ENCODE data around the gene P2RY12.

Gene P2RY12

DNA sequence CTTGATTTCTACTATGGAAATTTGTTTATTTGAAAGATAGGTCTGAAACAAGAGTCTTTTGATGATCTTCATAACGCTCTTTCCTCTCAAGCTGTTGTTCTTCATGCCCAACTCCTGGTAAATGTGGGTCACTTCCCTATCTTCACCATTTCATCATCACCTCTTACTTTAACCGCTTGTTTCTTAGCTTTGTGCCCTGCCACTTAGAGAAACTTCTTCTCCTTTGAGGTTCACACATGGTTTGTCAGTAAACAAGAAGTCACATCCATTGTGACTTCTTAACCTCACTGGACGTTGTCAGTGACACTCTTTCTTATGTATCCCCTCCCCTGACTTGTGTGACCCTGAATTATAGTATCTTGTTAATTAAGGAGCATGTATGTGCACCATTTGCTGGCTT is 38.3 kb downstream of the P2RY12 start:
- no peak for DNase-seq (ENCODE audit: low spot score)

DNA sequence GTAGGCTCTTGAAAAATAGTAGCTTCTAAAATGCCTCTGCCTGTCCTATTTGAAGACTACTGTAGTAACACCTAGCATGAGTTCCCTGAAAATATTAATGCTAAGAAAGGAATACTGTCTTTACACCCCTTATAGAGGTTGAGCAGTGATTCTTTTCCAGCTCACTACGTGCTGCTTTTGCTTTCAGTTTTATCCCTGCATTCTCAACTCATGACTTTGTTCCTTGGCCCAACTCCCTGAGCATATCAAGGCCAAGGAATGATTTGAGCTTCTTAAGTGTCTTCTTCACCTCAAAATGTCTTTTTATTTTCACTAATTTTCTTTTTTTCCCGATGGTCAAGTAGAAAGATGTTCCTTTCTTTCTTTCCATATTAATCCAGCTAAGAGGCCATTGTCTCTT is 38.7 kb downstream of the P2RY12 start:
- DNase-seq (ENCODE audit: low spot score) = peak; percentile 54

DNA sequence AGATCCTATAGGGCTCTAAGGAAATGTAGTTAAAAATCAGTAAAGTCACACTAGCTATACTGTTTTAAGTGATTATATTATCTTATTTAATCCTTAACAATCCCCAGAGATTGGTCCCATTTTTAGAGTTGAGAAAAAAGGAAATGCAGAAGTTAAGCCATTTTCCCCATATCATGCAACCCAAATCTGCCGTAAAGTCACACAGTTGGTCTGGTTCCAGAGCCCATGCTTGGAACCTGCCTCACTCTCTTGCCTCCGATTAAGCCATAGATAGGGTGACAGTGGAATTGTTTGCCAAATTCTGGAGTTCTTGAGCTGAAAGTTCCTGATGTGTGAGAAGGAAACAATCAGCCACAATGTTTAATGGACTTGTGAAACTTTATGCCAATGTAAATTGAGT is 52.9 kb downstream of the P2RY12 start:
- no peak for DNase-seq (ENCODE audit: low spot score)

DNA sequence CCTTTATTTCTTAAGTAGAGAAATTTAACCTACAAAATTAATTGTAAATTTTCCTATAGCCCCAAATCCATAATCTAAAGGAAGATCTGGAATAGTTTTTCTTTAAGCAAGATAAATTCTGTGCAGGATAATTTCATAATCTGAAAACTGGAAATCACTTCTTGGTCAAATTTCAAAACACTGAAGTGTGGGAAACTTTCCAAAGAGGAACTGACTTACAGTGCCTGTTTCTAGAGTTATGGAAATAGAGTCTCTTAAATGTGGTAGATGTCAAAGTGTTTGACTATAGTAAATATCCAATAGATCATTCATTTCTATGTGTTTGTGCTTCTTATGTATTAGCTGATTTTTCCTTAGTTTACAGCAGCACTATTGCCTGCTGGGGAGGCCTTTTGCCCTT is 53.7 kb downstream of the P2RY12 start:
- DNase-seq (ENCODE audit: low spot score) = no peak

DNA sequence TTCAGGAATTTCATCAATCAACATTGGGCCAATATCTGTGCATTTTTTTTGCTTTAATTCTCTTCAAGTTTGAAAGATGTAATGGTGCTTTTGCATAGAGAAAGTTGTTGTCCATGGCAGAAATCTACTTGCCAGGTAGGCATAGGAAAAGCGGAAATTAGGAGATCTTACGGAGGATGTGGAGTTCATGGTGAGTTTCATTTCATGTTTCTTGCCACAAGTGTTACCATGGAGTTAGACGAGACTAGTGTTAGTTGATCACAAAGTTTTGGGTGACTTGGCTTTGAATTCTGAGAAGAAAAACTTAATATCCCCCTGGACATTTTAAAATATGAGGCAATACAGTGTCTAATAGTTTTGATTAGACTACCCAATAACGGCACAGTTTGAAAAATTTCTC is 54.2 kb downstream of the P2RY12 start:
- DNase-seq (ENCODE audit: low spot score) = no peak

DNA sequence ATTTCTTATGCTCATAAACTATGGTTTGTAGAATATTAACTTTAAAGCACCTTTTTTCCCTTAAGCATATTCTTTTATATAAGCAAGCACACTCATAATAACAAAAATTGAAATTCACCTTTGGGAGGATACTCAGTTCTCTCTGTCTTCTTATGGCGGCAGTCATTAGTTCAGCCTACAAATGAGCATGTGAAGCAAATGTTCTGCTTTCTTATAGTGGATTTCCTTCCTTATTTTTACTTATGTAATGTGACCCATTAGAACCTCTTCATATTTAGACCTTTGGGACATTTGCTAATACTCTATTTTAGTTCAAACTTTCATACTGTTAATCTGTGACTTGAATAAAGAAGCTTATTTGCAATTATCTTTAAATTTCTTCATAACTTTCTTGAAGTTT is 55.2 kb downstream of the P2RY12 start, which contains the start of gene P2RY13:
P2RY13 (minus strand) TSS at position 187 of the 400 bp plus-strand sequence; CDS start at position 166, 21 bp downstream.
- DNase-seq (ENCODE audit: low spot score) = no peak

DNA sequence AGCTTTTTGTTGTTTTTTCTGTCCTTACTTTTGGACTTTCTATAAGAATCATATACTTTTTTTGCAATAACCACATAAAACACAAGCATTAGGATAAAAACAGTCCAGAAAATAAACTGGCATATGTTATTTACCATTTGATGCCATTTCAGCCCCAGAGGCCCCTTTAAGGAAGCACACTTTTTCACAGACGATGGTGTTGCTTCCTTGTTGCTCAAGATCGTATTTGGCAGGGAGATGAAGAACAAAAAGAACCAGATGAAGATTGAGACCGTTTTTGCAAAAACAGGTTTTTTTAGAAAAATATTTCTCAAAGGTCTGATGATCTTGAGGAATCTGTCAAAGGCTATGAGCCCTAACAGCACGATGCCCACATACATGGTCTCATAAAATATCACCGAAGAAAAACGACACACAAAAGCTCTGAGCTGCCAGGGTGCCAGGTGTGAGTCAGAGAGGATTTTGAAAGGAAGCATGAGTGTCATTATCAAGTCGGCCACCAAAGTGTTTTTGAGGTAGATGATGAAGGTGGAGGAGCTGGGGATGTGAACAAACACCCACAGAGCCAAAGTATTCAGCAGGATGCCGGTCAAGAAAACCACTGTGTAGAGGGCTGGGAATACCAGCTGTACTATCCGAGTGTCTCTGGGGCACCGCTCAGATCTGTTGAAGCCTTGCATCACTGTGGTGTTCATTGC is 56.1 kb downstream of the P2RY12 start:
- peak; percentile 11 for DNase-seq (ENCODE audit: low spot score)

DNA sequence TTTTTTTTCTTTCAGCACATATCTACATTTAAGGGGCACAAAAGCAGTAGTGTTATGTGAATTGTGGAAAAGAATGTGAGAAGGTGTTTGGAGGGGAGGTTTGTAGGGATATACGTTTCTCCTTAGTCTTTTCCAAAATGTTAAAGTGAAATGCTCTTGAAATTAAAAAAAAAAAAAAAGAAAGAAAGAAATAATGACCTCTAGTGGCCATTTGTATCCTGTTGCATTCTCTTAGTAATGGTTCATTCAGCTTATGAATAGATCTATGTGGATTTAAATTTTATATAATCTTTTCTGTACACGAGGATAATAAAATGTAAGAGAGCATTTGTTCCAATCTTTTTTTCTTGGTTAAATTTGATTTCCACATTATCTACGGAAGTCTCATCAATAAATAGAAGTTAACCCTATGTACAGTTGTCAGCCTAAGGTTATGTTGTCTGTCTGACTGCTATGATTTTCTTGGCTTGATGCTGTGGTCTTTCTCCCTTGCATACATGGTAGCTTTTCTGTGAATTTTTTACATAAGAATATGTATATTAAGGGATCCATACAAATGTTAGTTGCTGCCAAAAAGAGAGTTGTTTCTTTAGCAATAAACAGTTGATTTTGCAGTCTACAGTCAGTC is 56.9 kb downstream of the P2RY12 start:
- peak; percentile 40 for DNase-seq (ENCODE audit: low spot score)

DNA sequence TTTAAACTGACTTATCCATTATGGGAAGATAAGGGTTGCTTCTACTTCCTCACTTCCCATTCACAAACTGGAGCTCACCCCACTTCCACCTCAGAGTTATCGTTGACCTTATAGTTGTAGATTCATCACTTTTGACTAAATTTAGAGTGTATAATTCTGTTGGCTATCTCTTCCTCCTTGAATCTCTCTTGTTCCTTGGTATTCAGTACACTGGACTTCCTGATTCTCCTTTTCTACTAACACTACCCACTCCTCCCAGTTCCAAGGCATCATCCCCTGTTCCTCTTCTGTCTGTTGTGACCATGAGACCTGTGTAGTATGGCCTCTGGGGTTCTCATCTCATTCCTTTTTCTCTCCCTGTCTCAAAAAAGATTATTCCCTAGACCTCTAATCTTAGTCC is 62.0 kb downstream of the P2RY12 start:
- DNase-seq (ENCODE audit: low spot score) = no peak

DNA sequence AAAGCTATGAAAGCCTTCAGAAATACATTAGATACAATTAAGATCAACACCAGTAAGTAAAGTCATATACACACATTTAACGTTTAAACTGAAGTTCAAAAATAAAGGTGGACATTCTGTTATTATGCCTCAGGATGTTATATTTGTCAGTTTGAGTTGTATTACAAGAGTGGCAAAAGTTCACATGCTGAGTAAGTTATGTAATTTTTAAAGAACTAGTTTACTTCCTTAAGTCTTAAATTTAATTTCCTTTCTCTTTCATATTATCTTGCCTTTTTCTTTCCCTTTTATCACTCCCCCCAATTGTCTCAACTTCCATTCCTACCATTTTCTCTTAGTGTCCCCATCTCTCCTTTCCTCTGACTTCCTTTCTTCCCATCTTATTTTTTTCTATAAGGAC is 63.0 kb downstream of the P2RY12 start:
- DNase-seq (ENCODE audit: low spot score) = no peak

DNA sequence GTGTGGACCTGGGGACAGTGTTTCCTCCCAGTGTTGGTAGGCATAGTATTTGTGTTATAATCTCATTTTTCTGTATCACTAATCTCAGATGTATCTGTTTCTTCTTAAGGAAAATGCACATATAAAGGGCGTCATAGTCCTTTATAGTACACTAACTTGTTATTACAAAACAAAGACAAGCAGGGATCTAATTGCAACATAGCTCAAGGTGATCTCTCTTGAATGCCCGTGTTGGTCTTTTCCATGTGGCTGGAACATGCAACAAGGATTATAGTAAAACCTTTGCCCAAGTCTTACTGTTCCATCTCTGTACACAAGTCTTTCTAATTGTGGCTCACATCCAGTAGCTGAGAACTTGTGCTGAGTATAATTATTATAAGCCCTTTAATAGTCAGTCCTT is 64.4 kb downstream of the P2RY12 start:
- DNase-seq (ENCODE audit: low spot score) = no peak

DNA sequence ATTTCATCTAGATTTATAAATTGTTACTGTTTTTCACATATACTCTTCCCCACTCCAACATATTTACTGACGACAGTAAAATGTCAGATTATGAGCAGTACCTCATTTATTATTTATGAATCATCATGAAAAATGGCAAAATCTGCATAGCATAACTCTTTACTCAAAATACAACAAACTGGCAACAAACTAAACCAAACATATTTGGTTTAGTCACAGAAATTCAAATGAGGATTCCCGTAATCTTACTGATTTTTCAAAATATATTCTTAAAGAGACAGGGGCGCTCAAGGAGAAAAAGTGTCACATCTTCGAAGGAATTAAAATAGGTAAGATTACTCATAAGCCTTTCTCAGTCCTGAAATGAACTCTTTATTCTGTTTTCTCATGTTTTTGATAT is 64.9 kb downstream of the P2RY12 start:
- DNase-seq (ENCODE audit: low spot score) = peak; percentile 5

DNA sequence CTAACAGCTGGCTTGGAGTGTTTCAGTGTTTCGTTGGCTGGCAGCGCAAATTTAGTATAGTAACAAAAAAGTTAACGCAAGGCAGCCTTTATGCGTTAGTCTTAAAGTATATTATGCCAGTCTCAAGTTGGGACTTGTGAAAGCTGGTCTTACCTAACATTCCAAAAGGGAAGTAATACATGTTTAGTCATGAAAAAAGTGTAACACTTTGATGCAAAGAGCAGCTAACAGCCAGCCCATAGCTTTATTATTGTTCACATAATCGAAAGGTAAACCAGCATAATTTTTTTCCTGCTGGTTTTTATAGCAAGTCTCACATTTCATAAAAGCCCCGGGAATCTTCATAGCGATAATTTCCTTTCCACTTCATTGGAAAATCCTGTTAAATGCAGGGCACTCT is 65.6 kb downstream of the P2RY12 start:
- DNase-seq (ENCODE audit: low spot score) = no peak

DNA sequence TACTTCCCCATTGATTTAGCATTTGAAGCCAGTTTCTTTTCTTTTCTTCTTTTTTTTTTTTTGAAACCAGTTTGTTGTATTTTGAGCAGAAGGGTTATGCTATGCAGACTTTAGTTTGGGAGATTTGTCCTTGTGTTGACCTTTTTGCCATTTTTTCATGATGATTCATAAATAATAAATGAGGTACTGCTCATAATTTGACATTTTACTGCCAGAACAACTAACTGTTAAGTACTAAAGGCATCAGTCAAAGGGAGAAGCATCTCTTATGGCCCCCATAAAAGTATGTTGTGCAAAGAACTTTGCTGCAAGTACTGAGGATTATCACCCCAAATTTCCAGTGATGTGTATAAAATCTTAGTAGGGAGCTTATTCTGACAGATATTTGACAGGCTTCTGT is 66.2 kb downstream of the P2RY12 start:
- peak; percentile 12 for DNase-seq (ENCODE audit: low spot score)

DNA sequence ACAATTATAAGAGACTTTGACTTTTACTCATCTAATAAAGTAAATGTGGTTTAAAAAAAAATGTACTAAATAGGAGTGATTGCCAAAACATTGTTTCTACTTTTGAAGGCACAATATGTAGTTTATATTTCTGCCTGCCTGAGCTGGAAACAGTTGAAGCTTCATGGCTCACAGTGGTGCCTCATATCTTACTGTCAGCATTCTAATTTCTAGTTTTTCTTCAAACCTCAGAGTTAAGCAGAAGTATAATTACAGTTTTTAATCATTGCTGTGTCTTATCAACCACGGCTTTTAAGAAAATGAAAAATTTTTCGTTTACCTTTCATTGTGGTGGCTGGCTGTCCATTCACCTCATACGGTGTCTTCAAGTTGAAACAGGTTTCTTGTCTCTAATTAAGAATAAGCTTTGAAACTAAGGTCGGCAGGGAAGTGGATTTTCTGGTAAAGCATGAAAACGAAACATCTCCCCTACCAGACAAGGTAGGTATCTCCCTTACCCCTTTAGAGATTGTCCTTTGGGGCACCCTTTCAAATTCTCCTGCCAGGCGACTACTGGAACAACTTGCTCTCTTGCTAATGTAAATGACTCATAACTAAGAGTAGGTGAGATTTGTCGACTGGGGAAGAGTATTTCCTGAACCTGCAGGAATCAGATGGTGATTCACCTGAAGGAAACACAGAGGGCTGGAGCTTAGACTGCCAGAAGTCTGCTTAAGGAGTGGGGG is 68.1 kb downstream of the P2RY12 start, which contains the start of gene GPR87:
GPR87 (minus strand) TSS at position 554 of the 725 bp plus-strand sequence. CDS start 16,720 bp downstream, outside the sequence.
- no peak for DNase-seq (ENCODE audit: low spot score)

DNA sequence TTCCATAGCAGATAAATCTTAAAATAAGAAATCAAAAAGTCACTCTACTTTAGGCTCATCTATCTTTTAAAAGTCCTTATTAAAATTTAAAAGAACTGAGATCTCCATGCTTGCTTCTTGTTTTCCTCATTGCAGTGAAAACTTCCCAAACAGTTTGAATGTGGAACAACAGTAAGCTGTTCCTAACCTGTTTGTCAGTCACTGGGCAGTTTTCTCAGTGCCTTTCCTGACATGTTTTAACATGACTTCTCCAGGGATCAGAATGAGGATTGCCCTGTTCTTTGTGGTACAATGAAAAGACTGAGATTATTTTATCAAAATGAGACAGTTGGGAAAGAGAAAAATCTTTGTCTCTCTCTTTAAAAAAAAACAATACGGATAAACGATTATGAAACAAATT is 68.7 kb downstream of the P2RY12 start:
- DNase-seq (ENCODE audit: low spot score) = no peak

DNA sequence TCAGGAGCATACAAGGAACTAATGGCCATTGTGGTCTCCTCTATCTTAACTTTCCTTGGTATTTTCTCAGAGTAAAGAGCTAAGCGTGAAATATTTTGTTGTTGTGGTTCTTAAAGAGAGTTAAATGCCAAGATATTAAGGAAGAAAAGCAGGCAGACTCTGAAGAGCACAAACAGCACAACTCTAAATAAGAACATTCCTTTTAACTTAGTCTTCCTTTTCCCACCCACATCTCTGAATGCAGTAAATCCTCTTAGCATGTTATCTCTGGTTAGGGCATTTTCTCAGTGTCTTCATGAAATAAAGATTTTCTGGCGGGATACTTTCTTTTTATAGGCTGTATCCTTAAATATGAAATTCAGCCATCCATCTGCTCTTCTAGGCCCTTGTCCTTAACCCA is 69.4 kb downstream of the P2RY12 start:
- DNase-seq (ENCODE audit: low spot score) = peak; percentile 27

DNA sequence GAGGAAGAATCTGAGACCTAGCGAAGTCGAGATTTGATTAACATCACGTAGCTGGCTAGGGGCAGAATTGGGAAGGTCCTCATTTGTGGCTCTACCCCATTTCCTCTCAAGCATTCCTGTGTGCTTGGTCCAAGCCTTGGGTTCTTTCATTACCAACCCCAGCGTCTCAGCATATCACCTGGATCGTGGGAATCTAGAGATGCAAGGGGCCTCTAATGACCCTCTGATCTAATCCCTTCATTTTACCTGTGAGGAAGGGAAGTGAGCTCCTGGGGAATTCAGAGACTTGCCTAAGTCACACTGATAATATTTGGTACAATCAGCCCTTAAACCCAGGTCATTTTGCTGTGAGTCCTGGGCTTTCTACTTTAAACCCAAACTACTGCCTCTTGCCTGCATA is 70.0 kb downstream of the P2RY12 start:
- no peak for DNase-seq (ENCODE audit: low spot score)

DNA sequence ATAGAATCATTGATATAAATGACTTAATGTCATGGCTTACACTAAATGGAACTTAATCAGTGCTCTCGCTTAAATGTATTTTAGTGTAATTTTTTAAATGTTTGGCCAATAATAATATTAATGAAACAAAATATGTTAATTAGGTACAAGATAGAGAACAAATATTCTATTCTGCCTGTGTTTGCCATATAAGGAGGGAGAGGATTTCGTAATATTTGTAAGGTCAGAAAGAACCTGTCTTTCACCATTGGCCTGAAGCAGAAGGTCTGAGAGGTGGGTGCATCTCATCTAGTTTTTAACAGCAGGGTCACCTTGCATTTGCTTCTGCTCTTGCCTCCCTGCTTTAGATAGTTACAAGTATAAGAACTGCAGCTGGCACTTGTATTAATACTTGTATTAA is 70.4 kb downstream of the P2RY12 start:
- DNase-seq (ENCODE audit: low spot score) = no peak

DNA sequence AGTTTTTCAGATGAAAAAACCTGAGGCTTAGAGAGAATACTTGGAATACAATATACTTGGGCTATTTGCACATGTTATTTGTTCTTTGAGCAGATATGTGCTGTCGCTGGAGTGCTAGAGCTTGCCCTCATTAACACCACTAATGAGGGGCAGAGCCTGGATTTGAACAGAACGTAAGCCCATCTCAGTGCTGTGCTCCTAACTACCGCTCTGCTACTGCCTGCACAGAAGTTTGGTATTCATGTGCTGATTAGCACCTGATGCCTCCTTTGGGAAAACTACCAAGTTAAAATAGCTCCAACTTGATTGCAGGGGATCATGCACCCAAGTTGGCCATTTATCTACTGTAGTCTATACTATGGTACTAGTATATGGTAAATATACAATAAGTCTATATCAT is 71.6 kb downstream of the P2RY12 start:
- DNase-seq (ENCODE audit: low spot score) = no peak

DNA sequence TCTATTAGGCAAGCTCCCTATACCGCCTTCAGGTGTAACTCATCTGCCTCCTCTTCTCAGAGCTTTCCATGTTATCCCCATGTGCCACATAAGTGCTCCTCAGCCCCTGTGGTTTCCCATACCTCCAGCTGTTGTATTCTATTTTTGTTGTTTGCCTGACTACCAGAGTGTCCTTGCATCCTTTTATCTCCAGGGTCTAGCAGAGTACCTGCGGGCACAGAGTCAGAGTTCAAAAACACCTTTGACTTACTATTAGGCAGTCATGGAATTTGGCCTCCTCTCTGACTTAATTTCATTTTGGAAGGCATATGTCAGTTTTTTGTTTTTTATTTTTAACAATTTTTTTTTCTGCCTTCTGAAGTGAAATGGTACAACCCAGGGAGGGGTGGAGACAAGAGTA is 75.0 kb downstream of the P2RY12 start:
- no peak for DNase-seq (ENCODE audit: low spot score)

DNA sequence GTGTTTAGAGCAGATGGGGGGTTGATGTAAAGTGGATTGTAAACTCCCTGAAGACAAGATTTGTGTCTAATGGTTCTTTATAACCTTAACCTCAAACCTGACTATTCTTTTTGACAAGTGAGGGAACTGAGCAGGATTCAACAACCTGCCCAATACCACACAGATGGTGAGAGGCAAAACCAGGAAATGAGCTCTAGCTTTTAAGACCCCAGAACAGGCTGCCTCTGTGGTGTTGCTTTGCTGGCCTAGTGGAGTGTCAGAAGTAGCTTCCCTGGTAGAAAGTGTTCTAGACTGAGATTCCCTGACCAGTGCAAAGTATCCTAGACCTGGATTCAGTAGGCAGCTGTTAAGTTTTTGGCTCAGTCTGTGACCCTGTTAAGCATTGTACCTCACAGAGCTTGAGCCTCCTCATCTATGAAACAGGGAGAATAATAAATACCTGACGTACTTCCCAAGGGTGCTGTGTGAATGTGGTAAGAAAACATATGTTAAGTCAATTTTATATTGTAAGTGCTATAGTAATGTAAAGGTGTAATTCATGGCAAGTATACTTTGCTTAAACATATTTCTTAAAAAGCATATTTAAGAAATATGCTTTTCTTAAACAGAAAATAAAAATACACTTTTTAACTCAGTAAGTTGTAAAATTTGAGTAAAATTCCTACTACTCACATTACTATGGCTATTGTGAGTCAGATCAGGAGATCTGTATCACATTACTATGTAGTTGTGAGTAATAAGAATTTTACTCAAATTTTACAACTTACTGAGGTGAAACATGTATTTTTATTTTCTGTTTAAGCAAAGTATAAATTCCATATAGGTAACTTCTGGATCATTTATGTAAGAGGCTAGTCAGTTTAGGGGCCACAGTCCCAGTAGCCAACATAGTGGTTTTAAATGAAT is 76.7 kb downstream of the P2RY12 start:
- peak; percentile 11 for DNase-seq (ENCODE audit: low spot score)

Measured in AG08395 (cell line).